HG03575 (cell line): ENCODE data around the gene ZFAND2B.
A peak's percentile ranks its signal among the peaks of the same experiment; 100 is the strongest.

Experiments used
- ATAC-seq: cut with Tn5 transposase; IDR thresholded peaks from one replicate; pipeline ENCODE4 v1.9.1; 2021; ENCODE audit not compliant: unreplicated experiment, insufficient number of reproducible peaks, low FRiP score; ENCODE audit errors: extremely low read depth

Gene ZFAND2B

GRCh38 chr2:219206328-219207133 is at the start of gene ZFAND2B:
ZFAND2B (plus strand) TSS chr2:219206782; CDS start chr2:219206988, 206 bp downstream.
- ATAC-seq: peak; percentile 83

DNA sequence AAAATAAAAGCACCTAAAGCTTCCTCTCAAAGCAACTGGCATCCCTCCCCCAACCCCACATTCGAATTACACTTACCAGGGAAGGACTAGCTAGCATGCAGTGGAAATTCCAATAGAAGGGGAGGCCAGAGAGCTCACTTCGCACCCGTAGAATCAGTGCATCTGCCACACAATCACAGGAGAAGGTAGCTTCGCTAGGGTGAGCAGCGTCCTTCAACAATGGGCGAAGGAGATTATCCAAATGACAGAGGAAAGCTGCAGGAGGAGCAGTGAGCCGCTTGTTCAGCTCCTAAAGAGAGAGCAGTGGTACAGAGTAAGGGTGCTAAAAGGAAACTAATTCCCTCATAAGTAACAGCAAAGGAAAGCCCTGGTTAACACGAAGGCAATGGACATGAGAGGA is 49.2 kb upstream of the ZFAND2B start:
- ATAC-seq: no peak

DNA sequence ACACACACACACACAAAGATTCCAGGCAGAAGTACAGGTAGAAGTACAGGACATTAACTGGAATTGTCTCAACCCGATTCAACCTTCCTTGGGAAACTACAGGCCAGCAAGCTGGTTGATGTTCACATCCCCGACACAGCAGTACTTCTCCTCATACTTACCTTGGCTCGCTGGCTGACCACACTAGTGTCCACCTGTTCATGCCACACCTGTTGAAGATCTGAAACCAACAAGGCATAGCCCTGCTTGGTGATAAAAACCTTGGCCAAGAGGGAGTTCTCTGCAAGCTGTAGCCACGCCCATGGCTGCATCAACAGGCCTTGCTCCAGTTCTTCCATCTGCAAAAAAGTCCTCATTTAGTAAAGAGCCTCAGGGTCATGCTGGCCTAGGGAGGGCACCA is 48.6 kb upstream of the ZFAND2B start:
- no peak for ATAC-seq

DNA sequence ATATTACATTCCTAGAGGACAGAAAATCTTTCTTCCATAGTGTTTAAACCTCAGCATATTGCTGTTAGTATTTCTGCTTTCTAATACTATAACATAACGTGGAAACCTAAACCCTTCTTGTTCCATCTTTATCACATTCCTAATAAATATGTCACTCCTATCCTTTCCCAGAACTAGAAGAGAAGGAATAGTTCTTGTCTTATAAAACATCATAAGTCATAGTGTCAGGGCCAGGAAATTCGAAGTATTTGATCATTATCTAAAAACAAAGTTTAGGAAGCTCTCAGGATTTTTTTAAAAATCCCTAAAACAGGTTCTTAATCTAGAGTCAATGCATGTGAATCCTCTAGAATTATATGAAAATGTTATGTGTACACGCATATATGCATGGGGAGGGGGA is 48.0 kb upstream of the ZFAND2B start:
- no peak for ATAC-seq

GRCh38 chr2:219159771-219160185 is 46.8 kb upstream of the ZFAND2B start:
- no peak for ATAC-seq

DNA sequence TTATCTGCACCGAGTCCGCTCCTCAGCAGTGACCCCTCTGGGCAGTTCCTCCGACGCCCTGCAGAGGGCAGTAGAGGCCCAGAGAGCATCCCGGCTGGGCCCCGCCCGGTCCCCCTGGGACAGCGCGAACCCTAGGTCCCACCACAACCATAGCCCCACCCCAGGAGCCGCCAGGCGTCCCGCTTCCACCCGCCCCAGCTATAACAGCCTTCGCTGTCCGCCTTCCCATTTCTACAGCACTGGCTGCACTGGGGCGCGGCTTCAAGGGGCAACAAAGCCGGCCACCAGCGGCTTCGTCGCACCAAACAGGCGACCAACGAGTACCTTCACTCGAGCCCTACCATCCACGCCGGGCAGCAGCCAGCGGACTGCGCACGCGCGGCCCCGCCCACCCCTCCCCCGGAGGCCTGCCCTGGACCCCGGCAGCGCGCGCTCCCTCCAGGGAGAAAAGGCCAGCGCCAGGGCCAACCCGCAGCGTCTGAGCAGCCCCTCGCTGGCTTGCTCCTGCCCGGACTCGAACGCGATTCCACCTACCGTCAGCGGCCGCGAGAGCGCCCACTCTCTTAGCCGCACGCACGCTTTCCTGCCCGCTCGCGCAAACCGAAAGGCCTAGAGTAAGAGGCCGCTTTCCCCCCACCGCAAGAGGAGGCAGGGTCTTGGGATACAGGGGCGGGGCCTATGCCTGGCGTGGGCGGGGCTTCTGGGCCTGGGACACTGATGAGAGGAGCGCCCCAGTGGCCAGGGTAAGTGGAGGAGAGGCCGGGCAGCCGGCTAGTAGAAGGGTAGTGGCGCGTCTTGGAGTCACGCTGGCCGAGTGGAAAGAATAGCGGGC is 46.2 kb upstream of the ZFAND2B start, which contains the start of gene NHEJ1:
Gene NHEJ1 (minus strand): TSS at position 630 of the 832 bp plus-strand sequence. CDS start 2,453 bp downstream, outside the sequence.
- ATAC-seq: peak; percentile 47

DNA sequence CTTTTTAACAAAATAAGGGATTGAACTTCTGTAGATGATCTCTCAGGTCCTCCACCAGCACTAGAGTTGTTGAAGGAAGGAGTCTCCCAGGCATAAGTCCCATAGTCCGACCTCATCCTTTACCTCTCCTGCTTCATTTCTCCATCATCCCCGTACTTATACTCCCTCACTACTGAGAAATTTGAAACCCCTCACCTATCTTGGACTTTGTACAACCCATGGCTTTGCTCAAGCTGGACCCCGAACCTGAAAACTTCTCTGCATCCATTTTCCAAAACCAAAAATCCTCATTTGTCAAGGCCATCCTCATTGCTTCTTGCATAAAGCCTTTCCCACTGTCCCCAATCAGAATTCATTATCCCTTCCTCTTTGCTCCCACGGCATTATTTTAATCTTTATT is 45.5 kb upstream of the ZFAND2B start:
- ATAC-seq: no peak

GRCh38 chr2:219163156-219163555 is 43.4 kb upstream of the ZFAND2B start:
- ATAC-seq: no peak

- ATAC-seq: no peak
Measured at GRCh38 chr2:219165058-219165911, 41.3 kb upstream of the ZFAND2B start.

DNA sequence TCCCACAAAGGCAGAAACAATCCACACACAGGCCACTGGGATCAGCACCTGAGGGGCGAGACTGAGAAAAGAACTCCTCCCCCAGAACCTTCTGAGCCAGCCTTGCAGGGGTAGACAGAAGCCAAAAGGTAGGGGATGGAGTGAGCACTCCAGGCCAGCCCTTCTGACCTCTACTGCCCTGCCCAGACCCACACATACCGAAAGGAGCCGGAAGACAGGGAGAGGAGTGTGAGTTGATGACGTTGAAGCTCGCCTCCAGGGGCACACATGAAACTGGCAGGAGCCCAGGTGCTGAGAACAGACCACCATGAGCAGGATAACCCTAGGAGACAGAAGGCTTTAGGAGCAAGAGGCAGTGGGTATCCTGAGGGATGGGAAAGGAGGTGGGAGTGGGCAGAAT is 38.6 kb upstream of the ZFAND2B start:
- ATAC-seq: no peak

DNA sequence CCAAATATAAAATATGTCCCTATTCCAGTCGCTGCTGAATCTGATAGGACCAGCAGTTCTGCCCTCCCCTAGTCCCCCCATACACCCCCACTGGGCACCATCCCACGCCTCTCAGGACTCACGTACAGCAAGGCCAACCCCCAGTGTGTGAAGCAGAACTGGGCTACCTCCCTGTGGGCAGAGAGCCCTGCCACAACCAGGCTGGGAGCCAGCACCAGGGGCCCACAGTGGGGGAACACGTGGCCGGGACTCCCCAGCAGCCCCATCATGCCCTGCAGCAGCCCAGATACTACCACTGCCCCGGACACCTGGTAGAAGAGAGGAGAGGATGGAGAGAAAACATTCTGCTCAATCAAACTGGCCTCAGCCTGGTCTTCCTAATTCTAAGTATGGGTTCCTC is 38.1 kb upstream of the ZFAND2B start:
- no peak for ATAC-seq

GRCh38 chr2:219168932-219169331 is 37.6 kb upstream of the ZFAND2B start:
- no peak for ATAC-seq

GRCh38 chr2:219169930-219170654 is 36.5 kb upstream of the ZFAND2B start, which contains the start of gene SLC23A3:
SLC23A3 (minus strand) TSS chr2:219170029; CDS start chr2:219169984, 45 bp downstream.
- no peak for ATAC-seq

DNA sequence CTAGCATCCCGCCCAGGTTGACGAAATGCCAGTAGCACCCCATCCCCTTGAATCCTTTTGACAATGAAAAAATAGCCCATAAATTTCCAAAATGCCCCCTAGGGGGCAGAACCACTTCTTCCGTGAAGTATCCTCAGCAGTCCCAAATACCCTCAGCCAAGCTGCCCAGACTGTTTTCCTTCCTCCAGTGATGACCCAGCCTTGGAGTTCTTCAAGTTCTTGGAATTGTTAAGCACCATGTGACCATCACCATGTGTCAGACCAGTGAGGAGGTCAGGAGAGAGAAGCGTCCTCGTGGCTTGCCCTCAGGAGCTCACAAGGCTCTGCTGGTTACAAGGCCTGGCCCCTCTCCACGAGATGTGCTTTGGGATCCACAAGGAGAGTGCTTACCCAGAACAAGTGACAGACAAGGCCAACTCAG is 35.3 kb upstream of the ZFAND2B start:
- ATAC-seq: no peak

- no peak for ATAC-seq
Measured at GRCh38 chr2:219172231-219173154, 34.1 kb upstream of the ZFAND2B start.

DNA sequence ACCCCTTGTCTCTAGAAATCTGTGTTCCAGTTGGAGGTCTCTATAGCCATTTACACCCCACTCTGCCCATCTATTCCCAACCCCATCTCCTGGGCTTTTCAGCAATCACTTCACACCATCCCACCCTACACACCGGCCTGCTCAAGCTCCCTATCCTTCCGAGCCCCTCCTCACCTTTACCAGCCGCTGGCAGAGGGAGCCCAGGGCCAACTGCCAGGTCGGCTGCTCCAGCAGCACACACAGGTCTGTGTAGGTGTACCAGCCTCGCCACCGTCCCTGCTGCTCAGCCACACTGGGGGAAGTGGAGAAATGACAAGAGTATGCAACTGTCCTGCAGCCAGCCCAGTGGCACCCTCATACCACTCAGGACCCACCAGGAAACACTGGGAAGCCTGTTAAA is 33.4 kb upstream of the ZFAND2B start:
- no peak for ATAC-seq

- ATAC-seq: no peak
Measured at GRCh38 chr2:219174146-219174545, 32.4 kb upstream of the ZFAND2B start.
